Measurements from ENCODE around the gene CDR2L. TPM values are rescaled to one million over a fixed set of nuclear protein-coding genes. Genes with fewer than 3 reads are reported as not detected.
"Not testable (repeated sequence)": the region's sequence is repeated elsewhere in the genome, so short reads cannot be mapped to it uniquely, and the experiment has no call there.

CDR2L gene
- total and polyA plus RNA-seq, 4 donors, result 5.8 to 23.6 (median 13.8) TPM

GRCh38 chr17:74999523-74999922, 12.1 kb downstream of the CDR2L start:
- intact Hi-C loops (cut with DNase I), result no loop called here
- Histone ChIP-seq H3K4me3 (ENCODE audit: low read length in 2 of 2) (no peak overlapping the region), H3K9me3 (ENCODE audit: control insufficient read depth, low read length) (no peaks in the 10 kb centered on the region), H3K4me1 (ENCODE audit: control insufficient read depth in 1 of 2, insufficient read depth in 2 of 2, low read length in 2 of 2) (no peaks in the 10 kb centered on the region), H3K27ac (ENCODE audit: low read depth in 1 of 2, low read length in 2 of 2) (no peak overlapping the region), H3K27me3 (ENCODE audit: control insufficient read depth in 1 of 2, insufficient read depth in 2 of 2, low read length in 1 of 2) (no peaks in the 10 kb centered on the region), H3K36me3 (ENCODE audit: control insufficient read depth in 1 of 2, insufficient read depth in 2 of 2, low read length in 1 of 2) (peaks cover 0 to 4% of the 10 kb centered on the region in 2 donors)
- WGBS, 2 donors, result 90 to 92% methylated on average over 4 of the region's 4 CpGs
- ATAC-seq (ENCODE audit: low FRiP score), result no peak
- no peak for DNase-seq

- Histone ChIP-seq H3K27me3 (ENCODE audit: control insufficient read depth in 1 of 2, insufficient read depth in 2 of 2, low read length in 1 of 2) (no peaks in the 10 kb centered on the region), H3K4me3 (ENCODE audit: low read length in 2 of 2) (no peak overlapping the region), H3K4me1 (ENCODE audit: control insufficient read depth in 1 of 2, insufficient read depth in 2 of 2, low read length in 2 of 2) (no peaks in the 10 kb centered on the region), H3K36me3 (ENCODE audit: control insufficient read depth in 1 of 2, insufficient read depth in 2 of 2, low read length in 1 of 2) (peaks cover 0 to 4% of the 10 kb centered on the region in 2 donors), H3K9me3 (ENCODE audit: control insufficient read depth, low read length) (no peaks in the 10 kb centered on the region), H3K27ac (ENCODE audit: low read depth in 1 of 2, low read length in 2 of 2) (no peak overlapping the region)
- WGBS, 2 donors, result 92 to 93% methylated on average over 15 of the region's 15 CpGs
- no peak for DNase-seq
- intact Hi-C loops (cut with DNase I), result no loop called here
- ATAC-seq (ENCODE audit: low FRiP score), result no peak
Measured at GRCh38 chr17:75001915-75002843, 14.7 kb downstream of the CDR2L start.

DNA sequence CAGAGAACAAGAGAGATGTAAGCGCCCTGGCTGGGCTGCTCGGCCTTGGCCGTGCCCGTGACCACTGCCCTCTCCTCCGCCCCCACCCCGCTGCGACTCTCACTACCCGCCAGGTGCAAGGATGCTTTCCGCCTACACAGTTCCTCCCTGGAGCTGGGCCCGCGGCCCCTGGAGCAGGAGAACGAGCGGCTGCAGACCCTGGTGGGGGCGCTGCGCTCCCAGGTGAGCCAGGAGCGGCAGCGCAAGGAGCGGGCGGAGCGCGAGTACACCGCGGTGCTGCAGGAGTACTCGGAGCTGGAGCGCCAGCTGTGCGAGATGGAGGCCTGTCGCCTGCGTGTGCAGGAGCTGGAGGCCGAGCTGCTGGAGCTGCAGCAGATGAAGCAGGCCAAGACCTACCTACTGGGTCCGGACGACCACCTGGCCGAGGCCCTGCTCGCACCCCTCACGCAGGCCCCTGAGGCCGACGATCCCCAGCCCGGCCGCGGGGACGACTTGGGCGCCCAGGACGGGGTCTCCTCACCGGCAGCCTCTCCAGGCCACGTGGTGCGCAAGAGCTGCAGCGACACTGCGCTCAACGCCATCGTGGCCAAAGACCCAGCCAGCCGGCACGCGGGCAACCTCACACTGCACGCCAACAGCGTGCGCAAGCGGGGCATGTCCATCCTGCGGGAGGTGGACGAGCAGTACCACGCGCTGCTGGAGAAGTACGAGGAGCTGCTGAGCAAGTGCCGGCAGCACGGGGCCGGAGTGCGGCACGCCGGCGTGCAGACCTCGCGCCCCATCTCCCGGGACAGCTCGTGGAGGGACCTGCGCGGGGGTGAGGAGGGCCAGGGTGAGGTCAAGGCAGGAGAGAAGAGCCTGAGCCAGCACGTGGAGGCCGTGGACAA, 15.9 kb downstream of the CDR2L start:
- no peak for ATAC-seq (ENCODE audit: low FRiP score)
- no peaks in the 10 kb centered on the region for H3K9me3 ChIP-seq (ENCODE audit: control insufficient read depth, low read length)
- WGBS, 2 donors, result 86 to 88% methylated on average over 74 to 76 of the region's 76 CpGs
- intact Hi-C loops (cut with DNase I), result no loop called here
- no peak overlapping the region for H3K27ac ChIP-seq (ENCODE audit: low read depth in 1 of 2, low read length in 2 of 2)
- H3K36me3 ChIP-seq (ENCODE audit: control insufficient read depth in 1 of 2, insufficient read depth in 2 of 2, low read length in 1 of 2), result peaks cover 0 to 4% of the 10 kb centered on the region in 2 donors
- no peaks in the 10 kb centered on the region for H3K27me3 ChIP-seq (ENCODE audit: control insufficient read depth in 1 of 2, insufficient read depth in 2 of 2, low read length in 1 of 2)
- no peak overlapping the region for H3K4me3 ChIP-seq (ENCODE audit: low read length in 2 of 2)
- DNase-seq, result no peak
- no peaks in the 10 kb centered on the region for H3K4me1 ChIP-seq (ENCODE audit: control insufficient read depth in 1 of 2, insufficient read depth in 2 of 2, low read length in 2 of 2)

DNA sequence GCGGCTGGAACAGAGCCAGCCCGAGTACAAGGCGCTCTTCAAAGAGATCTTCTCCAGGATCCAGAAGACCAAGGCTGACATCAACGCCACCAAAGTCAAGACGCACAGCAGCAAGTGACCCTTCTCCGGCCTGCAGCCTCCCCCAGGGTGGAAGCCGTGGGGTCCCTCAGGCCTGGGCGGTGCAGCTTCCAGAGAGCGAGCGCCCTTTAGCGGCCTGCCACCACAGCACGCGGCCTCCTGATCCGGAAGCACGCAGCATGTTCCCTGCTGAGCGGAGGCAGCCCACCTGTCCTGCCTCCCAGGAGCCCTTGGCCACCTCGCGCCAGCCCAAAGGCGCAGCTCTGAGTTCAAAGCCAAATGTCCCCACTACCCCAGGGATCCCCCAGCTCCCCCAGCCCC, 16.5 kb downstream of the CDR2L start:
- Histone ChIP-seq H3K36me3 (ENCODE audit: control insufficient read depth in 1 of 2, insufficient read depth in 2 of 2, low read length in 1 of 2) (peaks cover 0 to 4% of the 10 kb centered on the region in 2 donors), H3K4me3 (ENCODE audit: low read length in 2 of 2) (no peak overlapping the region), H3K4me1 (ENCODE audit: control insufficient read depth in 1 of 2, insufficient read depth in 2 of 2, low read length in 2 of 2) (no peaks in the 10 kb centered on the region), H3K27me3 (ENCODE audit: control insufficient read depth in 1 of 2, insufficient read depth in 2 of 2, low read length in 1 of 2) (no peaks in the 10 kb centered on the region), H3K27ac (ENCODE audit: low read depth in 1 of 2, low read length in 2 of 2) (no peak overlapping the region), H3K9me3 (ENCODE audit: control insufficient read depth, low read length) (no peaks in the 10 kb centered on the region)
- ATAC-seq (ENCODE audit: low FRiP score), result no peak
- WGBS, 2 donors, result 95 to 96% methylated on average over 18 to 19 of the region's 19 CpGs
- no peak for DNase-seq
- intact Hi-C loops (cut with DNase I), result no loop called here

- WGBS, 2 donors, result 94 to 96% methylated on average over 2 to 3 of the region's 3 CpGs
- H3K4me3 ChIP-seq (ENCODE audit: low read length in 2 of 2), result no peak overlapping the region
- intact Hi-C loops (cut with DNase I), result no loop called here
- no peaks in the 10 kb centered on the region for H3K27me3 ChIP-seq (ENCODE audit: control insufficient read depth in 1 of 2, insufficient read depth in 2 of 2, low read length in 1 of 2)
- no peak for DNase-seq
- H3K4me1 ChIP-seq (ENCODE audit: control insufficient read depth in 1 of 2, insufficient read depth in 2 of 2, low read length in 2 of 2), result no peaks in the 10 kb centered on the region
- no peaks in the 10 kb centered on the region for H3K9me3 ChIP-seq (ENCODE audit: control insufficient read depth, low read length)
- ATAC-seq (ENCODE audit: low FRiP score), result no peak
- peaks cover 0 to 4% of the 10 kb centered on the region in 2 donors for H3K36me3 ChIP-seq (ENCODE audit: control insufficient read depth in 1 of 2, insufficient read depth in 2 of 2, low read length in 1 of 2)
- H3K27ac ChIP-seq (ENCODE audit: low read depth in 1 of 2, low read length in 2 of 2), result no peak overlapping the region
Measured at GRCh38 chr17:75004371-75004770, 16.9 kb downstream of the CDR2L start.

DNA sequence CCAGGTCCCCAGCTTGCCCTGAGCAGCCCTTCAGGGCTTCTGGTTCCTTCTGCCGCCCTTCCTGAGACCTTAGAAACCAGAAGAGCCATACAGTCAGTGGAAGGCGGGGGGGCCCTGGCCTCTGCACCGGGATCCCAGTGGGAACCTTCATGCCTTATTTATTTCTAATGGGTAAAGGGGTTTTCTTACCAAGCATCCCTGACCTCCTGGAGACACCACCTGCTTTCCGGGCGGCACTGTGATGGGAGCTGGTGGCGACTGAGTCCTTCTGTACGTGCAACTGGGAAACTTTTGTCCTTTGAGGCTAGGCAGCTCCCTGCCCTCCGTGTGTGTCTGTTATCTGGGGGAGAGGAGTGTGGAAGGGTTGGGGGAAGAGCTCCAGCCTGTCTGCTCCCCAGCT, 17.9 kb downstream of the CDR2L start:
- no peak for ATAC-seq (ENCODE audit: low FRiP score)
- Histone ChIP-seq H3K36me3 (ENCODE audit: control insufficient read depth in 1 of 2, insufficient read depth in 2 of 2, low read length in 1 of 2) (peaks cover 0 to 3% of the 10 kb centered on the region in 2 donors), H3K27ac (ENCODE audit: low read depth in 1 of 2, low read length in 2 of 2) (no peak overlapping the region), H3K27me3 (ENCODE audit: control insufficient read depth in 1 of 2, insufficient read depth in 2 of 2, low read length in 1 of 2) (no peaks in the 10 kb centered on the region), H3K4me1 (ENCODE audit: control insufficient read depth in 1 of 2, insufficient read depth in 2 of 2, low read length in 2 of 2) (no peaks in the 10 kb centered on the region), H3K9me3 (ENCODE audit: control insufficient read depth, low read length) (no peaks in the 10 kb centered on the region), H3K4me3 (ENCODE audit: low read length in 2 of 2) (no peak overlapping the region)
- no peak for DNase-seq
- 92% methylated on average over 8 of the region's 8 CpGs for WGBS, 2 donors
- intact Hi-C loops (cut with DNase I), result no loop called here

DNA sequence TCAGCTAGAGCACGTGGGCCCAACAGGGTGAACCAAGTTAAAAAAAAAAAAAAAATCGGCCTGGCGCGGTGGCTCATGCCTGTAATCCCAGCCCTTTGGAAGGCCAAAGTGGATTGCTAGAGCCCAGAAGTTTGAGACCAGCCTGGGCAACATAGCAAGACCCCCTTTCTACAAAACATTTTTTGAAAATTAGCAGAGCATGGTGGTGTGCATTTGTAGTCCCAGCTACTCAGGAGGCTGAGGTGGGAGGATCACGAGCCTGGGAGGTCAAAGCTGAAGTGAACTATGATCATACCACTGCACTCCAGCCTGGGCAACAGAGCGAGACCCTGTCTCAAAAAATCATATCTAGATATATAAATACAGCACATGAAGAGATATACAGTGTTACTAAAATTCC, 18.7 kb downstream of the CDR2L start:
- DNase-seq; H3K4me3 ChIP-seq (ENCODE audit: low read length in 2 of 2); intact Hi-C loops (cut with DNase I); H3K36me3 ChIP-seq (ENCODE audit: control insufficient read depth in 1 of 2, insufficient read depth in 2 of 2, low read length in 1 of 2); H3K27ac ChIP-seq (ENCODE audit: low read depth in 1 of 2, low read length in 2 of 2); H3K27me3 ChIP-seq (ENCODE audit: control insufficient read depth in 1 of 2, insufficient read depth in 2 of 2, low read length in 1 of 2); H3K4me1 ChIP-seq (ENCODE audit: control insufficient read depth in 1 of 2, insufficient read depth in 2 of 2, low read length in 2 of 2); ATAC-seq (ENCODE audit: low FRiP score); H3K9me3 ChIP-seq (ENCODE audit: control insufficient read depth, low read length): not testable (repeated sequence)
- WGBS, 2 donors, result 93% methylated on average over 6 of the region's 6 CpGs

GRCh38 chr17:75006653-75007052, 19.2 kb downstream of the CDR2L start:
- intact Hi-C loops (cut with DNase I), result no loop called here
- H3K4me1 ChIP-seq (ENCODE audit: control insufficient read depth in 1 of 2, insufficient read depth in 2 of 2, low read length in 2 of 2), result no peaks in the 10 kb centered on the region
- ATAC-seq (ENCODE audit: low FRiP score), result no peak
- no peaks in the 10 kb centered on the region for H3K9me3 ChIP-seq (ENCODE audit: control insufficient read depth, low read length)
- H3K27me3 ChIP-seq (ENCODE audit: control insufficient read depth in 1 of 2, insufficient read depth in 2 of 2, low read length in 1 of 2), result no peaks in the 10 kb centered on the region
- H3K36me3 ChIP-seq (ENCODE audit: control insufficient read depth in 1 of 2, insufficient read depth in 2 of 2, low read length in 1 of 2), result no peaks in the 10 kb centered on the region
- no peak overlapping the region for H3K4me3 ChIP-seq (ENCODE audit: low read length in 2 of 2)
- DNase-seq, result no peak
- no peak overlapping the region for H3K27ac ChIP-seq (ENCODE audit: low read depth in 1 of 2, low read length in 2 of 2)
- 83 to 94% methylated on average over 5 of the region's 5 CpGs for WGBS, 2 donors

All from aorta (tissue), 5 donors.